Astrocyte (in vitro differentiated cells and primary cell): ENCODE data around the gene DDX50. TPM values are rescaled to one million over a fixed set of nuclear protein-coding genes. Genes with fewer than 3 reads are reported as not detected.
"Not testable (repeated sequence)": the region's sequence is repeated elsewhere in the genome, so short reads cannot be mapped to it uniquely, and the experiment has no call there.

ENCODE experiments used
- DNase-seq: peaks from one replicate; pipeline ENCODE4 v3.0.0-alpha.2; 2010; ENCODE audit warnings: low read depth
- FAIRE-seq: peaks from 2 replicates; lab custom pipeline; 2011; peaks lifted over from hg19 to GRCh38; lab: Jason Lieb, UNC
- H2AFZ ChIP-seq: 2 replicates; pipeline ENCODE4 v1.6.0; 2012; ENCODE audit warnings: low read depth, low read length, inconsistent platforms
- H3K27ac ChIP-seq: 2 replicates; pipeline ENCODE4 v1.5.1; 2011; ENCODE audit warnings: low read depth, low read length, inconsistent platforms
- H3K27me3 ChIP-seq: 2 replicates; pipeline ENCODE4 v1.6.0; 2011; ENCODE audit warnings: low read length, inconsistent platforms; ENCODE audit not compliant: insufficient read depth
- H3K36me3 ChIP-seq: 2 replicates; pipeline ENCODE4 v1.5.1; 2011; ENCODE audit warnings: low read length, inconsistent platforms; ENCODE audit not compliant: insufficient read depth
- H3K4me1 ChIP-seq: 2 replicates; pipeline ENCODE4 v1.5.1; 2011; ENCODE audit warnings: low read length, inconsistent platforms; ENCODE audit not compliant: insufficient read depth
- H3K4me2 ChIP-seq: 2 replicates; pipeline ENCODE4 v1.6.0; 2012; ENCODE audit warnings: low read length, inconsistent platforms
- H3K4me3 ChIP-seq: 2 replicates; pipeline ENCODE4 v1.5.1; 2011; ENCODE audit warnings: low read depth, mild to moderate bottlenecking, low read length, inconsistent platforms; ENCODE audit not compliant: insufficient read depth
- H3K79me2 ChIP-seq: 2 replicates; pipeline ENCODE4 v1.6.0; 2012; ENCODE audit warnings: mild to moderate bottlenecking, low read length, inconsistent platforms; ENCODE audit not compliant: insufficient read depth
- H3K9ac ChIP-seq: 2 replicates; pipeline ENCODE4 v1.6.0; 2012; ENCODE audit warnings: mild to moderate bottlenecking, low read length, inconsistent platforms
- H3K9me3 ChIP-seq: 2 replicates; pipeline ENCODE4 v1.5.1; 2012; ENCODE audit warnings: low read depth, mild to moderate bottlenecking, low read length, inconsistent platforms; ENCODE audit not compliant: insufficient read depth
- H4K20me1 ChIP-seq: 2 replicates; pipeline ENCODE4 v1.6.0; 2012; ENCODE audit warnings: low read length, inconsistent platforms; ENCODE audit not compliant: insufficient read depth
- H3K27ac Mint-ChIP-seq: one replicate; pipeline ENCODE4 v1.8.0; 2021; ENCODE audit warnings: mild to moderate bottlenecking, mixed read lengths; ENCODE audit not compliant: unreplicated experiment
- H3K27me3 Mint-ChIP-seq: one replicate; pipeline ENCODE4 v1.8.0; 2021; ENCODE audit warnings: low read depth, mixed read lengths; ENCODE audit not compliant: unreplicated experiment
- H3K36me3 Mint-ChIP-seq: one replicate; pipeline ENCODE4 v1.8.0; 2021; ENCODE audit warnings: low read depth, mixed read lengths; ENCODE audit not compliant: unreplicated experiment
- H3K4me1 Mint-ChIP-seq: one replicate; pipeline ENCODE4 v1.8.0; 2021; ENCODE audit warnings: low read depth, mixed read lengths; ENCODE audit not compliant: unreplicated experiment
- H3K4me3 Mint-ChIP-seq: one replicate; pipeline ENCODE4 v1.8.0; 2021; ENCODE audit warnings: mild to moderate bottlenecking, moderate library complexity, mixed read lengths; ENCODE audit not compliant: unreplicated experiment
- H3K9me3 Mint-ChIP-seq: one replicate; pipeline ENCODE4 v1.8.0; 2021; ENCODE audit warnings: mild to moderate bottlenecking, mixed read lengths; ENCODE audit not compliant: unreplicated experiment
- EZH2 ChIP-seq: IDR thresholded peaks from 2 replicates; pipeline ENCODE4 v1.6.1; 2012; ENCODE audit warnings: mild to moderate bottlenecking, low read length, inconsistent platforms; ENCODE audit not compliant: insufficient read depth
- total RNA-seq: library from RNA; stranded (reverse); gene quantifications from 2 replicates; pipeline ENCODE4 v1.2.1, GENCODE V29; 2021
- TF ChIP-seq, protein P1 (sequence below): IDR thresholded peaks from 2 replicates; pipeline ENCODE4 v1.5.1; 2011; ENCODE audit warnings: low read depth, mild to moderate bottlenecking, inconsistent platforms, low read length, moderate library complexity; ENCODE audit not compliant: insufficient read depth

The DDX50 gene
- total RNA-seq, 1 donor from 2014 or later: 34.2 TPM

DNA sequence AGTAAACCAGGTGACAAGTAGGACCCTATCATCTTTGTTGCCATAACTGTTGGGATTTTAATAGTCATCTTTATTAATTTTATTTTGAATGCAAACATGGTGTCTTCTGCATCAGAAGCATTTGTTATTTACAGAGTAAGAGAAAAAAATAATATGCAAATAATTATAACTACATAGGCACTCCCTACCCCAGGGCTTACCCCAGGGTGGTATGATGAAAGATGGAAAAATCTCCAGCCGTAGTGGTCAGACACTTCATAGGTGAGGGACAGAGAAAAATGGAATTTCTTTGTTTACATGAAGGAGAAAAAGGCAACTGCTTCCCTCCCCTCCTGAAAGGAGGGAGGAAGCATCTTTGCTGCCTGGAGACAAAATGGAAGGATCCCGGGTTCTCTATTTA is 44.1 kb upstream of the DDX50 start:
- Mint-ChIP-seq H3K4me1 (no peaks in the 10 kb centered on the region), H3K9me3 (peaks cover 23% of the 10 kb centered on the region), H3K36me3 (peaks cover 7% of the 10 kb centered on the region), H3K27ac (no peak overlapping the region), H3K27me3 (peaks cover 2% of the 10 kb centered on the region), H3K4me3 (no peak overlapping the region)
- Histone ChIP-seq H3K4me3 (no peak overlapping the region), H3K9me3 (peaks cover 13% of the 10 kb centered on the region), H3K4me1 (no peaks in the 10 kb centered on the region), H3K27ac (no peak overlapping the region), H3K79me2 (no peaks in the 10 kb centered on the region), H3K36me3 (no peaks in the 10 kb centered on the region), H3K27me3 (peaks cover 5% of the 10 kb centered on the region), H3K9ac (no peak overlapping the region), H4K20me1 (no peaks in the 10 kb centered on the region), H2AFZ (no peak overlapping the region), H3K4me2 (no peak overlapping the region)
- no peak for TF ChIP-seq EZH2
- TF ChIP-seq, protein P1, sequence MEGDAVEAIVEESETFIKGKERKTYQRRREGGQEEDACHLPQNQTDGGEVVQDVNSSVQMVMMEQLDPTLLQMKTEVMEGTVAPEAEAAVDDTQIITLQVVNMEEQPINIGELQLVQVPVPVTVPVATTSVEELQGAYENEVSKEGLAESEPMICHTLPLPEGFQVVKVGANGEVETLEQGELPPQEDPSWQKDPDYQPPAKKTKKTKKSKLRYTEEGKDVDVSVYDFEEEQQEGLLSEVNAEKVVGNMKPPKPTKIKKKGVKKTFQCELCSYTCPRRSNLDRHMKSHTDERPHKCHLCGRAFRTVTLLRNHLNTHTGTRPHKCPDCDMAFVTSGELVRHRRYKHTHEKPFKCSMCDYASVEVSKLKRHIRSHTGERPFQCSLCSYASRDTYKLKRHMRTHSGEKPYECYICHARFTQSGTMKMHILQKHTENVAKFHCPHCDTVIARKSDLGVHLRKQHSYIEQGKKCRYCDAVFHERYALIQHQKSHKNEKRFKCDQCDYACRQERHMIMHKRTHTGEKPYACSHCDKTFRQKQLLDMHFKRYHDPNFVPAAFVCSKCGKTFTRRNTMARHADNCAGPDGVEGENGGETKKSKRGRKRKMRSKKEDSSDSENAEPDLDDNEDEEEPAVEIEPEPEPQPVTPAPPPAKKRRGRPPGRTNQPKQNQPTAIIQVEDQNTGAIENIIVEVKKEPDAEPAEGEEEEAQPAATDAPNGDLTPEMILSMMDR: no peak
- DNase-seq (no peak), FAIRE-seq (no peak)

DNA sequence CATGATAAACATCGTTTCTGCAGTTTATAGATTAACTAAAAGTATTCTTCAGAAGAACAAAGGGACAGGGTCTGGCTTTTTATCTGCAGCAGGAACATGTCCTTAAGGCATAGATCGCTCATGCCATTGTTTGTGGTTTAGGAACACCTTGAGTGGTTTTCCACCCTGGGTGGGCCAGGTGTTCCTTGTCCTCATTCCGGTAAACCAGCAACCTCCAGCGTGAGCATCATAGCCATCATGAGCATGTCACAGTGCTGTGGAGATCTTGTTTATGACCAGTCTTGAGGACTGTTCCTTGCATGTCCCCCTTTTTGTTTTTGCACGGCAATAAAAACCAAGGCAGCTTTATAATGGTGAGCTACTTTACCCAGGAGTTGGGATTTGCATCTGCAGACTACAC is 39.9 kb upstream of the DDX50 start:
- H3K27ac Mint-ChIP-seq: no peak overlapping the region
- H3K36me3 Mint-ChIP-seq: peaks cover 7% of the 10 kb centered on the region
- H3K4me3 ChIP-seq: no peak overlapping the region
- H3K27me3 Mint-ChIP-seq: peaks cover 2% of the 10 kb centered on the region
- H3K9me3 Mint-ChIP-seq: peaks cover 34% of the 10 kb centered on the region
- H3K4me1 Mint-ChIP-seq: no peaks in the 10 kb centered on the region
- peak; percentile 16 for DNase-seq
- H3K79me2 ChIP-seq: no peaks in the 10 kb centered on the region
- no peak overlapping the region for H2AFZ ChIP-seq
- H3K27me3 ChIP-seq: peaks cover 5% of the 10 kb centered on the region
- H3K27ac ChIP-seq: no peak overlapping the region
- no peak overlapping the region for H3K9ac ChIP-seq
- no peaks in the 10 kb centered on the region for H3K4me1 ChIP-seq
- H3K4me2 ChIP-seq: no peak overlapping the region
- H3K9me3 ChIP-seq: peaks cover 14% of the 10 kb centered on the region
- H3K4me3 Mint-ChIP-seq: no peak overlapping the region
- TF ChIP-seq, protein P1: no peak
- TF ChIP-seq EZH2: no peak
- no peak for FAIRE-seq
- H4K20me1 ChIP-seq: no peaks in the 10 kb centered on the region
- no peaks in the 10 kb centered on the region for H3K36me3 ChIP-seq

DNA sequence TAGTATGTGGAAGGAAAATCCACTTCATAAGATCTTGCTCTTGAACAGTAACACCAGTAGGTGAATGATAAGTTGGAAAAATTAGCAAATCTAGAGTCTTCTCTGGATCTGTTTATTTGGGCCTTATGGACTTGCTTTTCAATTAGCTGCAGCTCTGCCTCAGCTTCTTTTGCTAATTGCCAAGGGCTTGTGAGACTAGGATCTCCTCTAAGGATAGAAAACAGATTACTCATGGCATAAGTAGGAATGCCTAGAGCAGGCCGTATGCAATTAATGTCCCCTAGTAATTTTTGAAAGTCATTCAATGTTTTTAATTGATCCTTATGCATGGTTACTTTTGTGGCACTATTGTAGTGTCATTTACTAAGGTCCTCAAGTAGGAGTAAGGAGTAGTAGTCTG is 36.5 kb upstream of the DDX50 start:
- FAIRE-seq (no peak), DNase-seq (no peak)
- Mint-ChIP-seq H3K4me3 (no peak overlapping the region), H3K4me1 (no peaks in the 10 kb centered on the region), H3K36me3 (peaks cover 4% of the 10 kb centered on the region), H3K27me3 (no peaks in the 10 kb centered on the region), H3K9me3 (peaks cover 35% of the 10 kb centered on the region), H3K27ac (no peak overlapping the region)
- H4K20me1 ChIP-seq: no peaks in the 10 kb centered on the region
- H3K79me2 ChIP-seq: no peaks in the 10 kb centered on the region
- H3K36me3 ChIP-seq: no peaks in the 10 kb centered on the region
- TF ChIP-seq, protein P1: no peak
- TF ChIP-seq EZH2: no peak
- no peak overlapping the region for H3K27ac ChIP-seq
- H3K4me3 ChIP-seq: no peak overlapping the region
- H3K4me2 ChIP-seq: no peak overlapping the region
- peaks cover 14% of the 10 kb centered on the region for H3K9me3 ChIP-seq
- no peak overlapping the region for H2AFZ ChIP-seq
- no peaks in the 10 kb centered on the region for H3K4me1 ChIP-seq
- H3K9ac ChIP-seq: no peak overlapping the region
- no peaks in the 10 kb centered on the region for H3K27me3 ChIP-seq

DNA sequence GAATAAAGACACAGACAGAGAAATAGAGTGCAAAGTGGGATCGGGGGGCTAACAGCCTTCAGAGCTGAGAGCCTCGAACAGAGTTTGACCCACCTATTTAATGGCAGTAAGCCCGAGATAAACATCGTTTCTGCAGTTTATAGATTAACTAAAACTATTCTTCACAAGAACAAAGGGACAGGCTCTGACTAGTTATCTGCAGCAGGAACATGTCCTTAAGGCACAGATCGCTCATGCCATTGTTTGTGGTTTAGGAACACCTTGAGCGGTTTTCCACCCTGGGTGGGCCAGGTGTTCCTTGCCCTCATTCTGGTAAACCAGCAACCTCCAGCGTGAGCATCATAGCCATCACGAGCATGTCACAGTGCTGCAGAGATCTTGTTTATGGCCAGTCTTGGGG is 32.9 kb upstream of the DDX50 start:
- not testable (repeated sequence) for H3K27me3 ChIP-seq, H3K4me2 ChIP-seq, H3K9me3 Mint-ChIP-seq, H3K27ac ChIP-seq, H4K20me1 ChIP-seq, H3K9me3 ChIP-seq, H3K79me2 ChIP-seq, H3K4me3 Mint-ChIP-seq, H3K36me3 Mint-ChIP-seq, H3K27ac Mint-ChIP-seq, H3K9ac ChIP-seq, FAIRE-seq, H3K27me3 Mint-ChIP-seq, H3K4me3 ChIP-seq, DNase-seq, H3K36me3 ChIP-seq, H2AFZ ChIP-seq
- peaks cover 18% of the 10 kb centered on the region for H3K4me1 Mint-ChIP-seq
- peaks cover 13% of the 10 kb centered on the region for H3K4me1 ChIP-seq
